HepG2 (cell line): ENCODE measurements around the gene ATRIP. TPM values are rescaled to one million over a fixed set of nuclear protein-coding genes. Genes with fewer than 3 reads are reported as not detected.

Source experiments
- CCAR2 ChIP-seq: fragments of 200-400 bp; formaldehyde crosslinking; optimal IDR thresholded peaks from 2 replicates; pipeline ENCODE3; 2018; ENCODE audit warnings: low read depth, mild to moderate bottlenecking, low read length, moderate library complexity
- FOXA1 ChIP-seq, 2 experiments: fragments of 450-650 bp in 1 of 2; sonication (generic) in 1 of 2; formaldehyde crosslinking in 1 of 2; IDR thresholded peaks; 2 replicates each; pipeline versions ENCODE4 v1.4.0 to v1.6.1; 2016 to 2020; ENCODE audit warnings: missing genetic modification reagents in 1 of 2
- GTF2F1 ChIP-seq: fragments of 150-350 bp; IDR thresholded peaks from 2 replicates; pipeline ENCODE4 v1.6.1; 2014; ENCODE audit warnings: low read length
- KMT2A ChIP-seq: sonication (generic); formaldehyde crosslinking; IDR thresholded peaks from 2 replicates; pipeline ENCODE4 v1.4.0; 2020; ENCODE audit warnings: missing genetic modification reagents
- MAFK ChIP-seq, 2 experiments: IDR thresholded peaks in 1 of 2; conservative IDR thresholded peaks in 1 of 2; 2 replicates each; pipeline ENCODE4 v1.6.1; 2011; ENCODE audit warnings: improper control_type of control experiment in 2 of 2, low read length in 2 of 2
- MIER3 ChIP-seq: IDR thresholded peaks from 2 replicates; pipeline ENCODE4 v1.6.1; 2016; ENCODE audit warnings: missing compliant biosample characterization, borderline replicate concordance
- NAIF1 ChIP-seq: sonication (generic); formaldehyde crosslinking; IDR thresholded peaks from 2 replicates; pipeline ENCODE4 v1.5.0; 2020; ENCODE audit warnings: mild to moderate bottlenecking, missing genetic modification reagents, borderline replicate concordance
- NFYC ChIP-seq: IDR thresholded peaks from 2 replicates; pipeline ENCODE4 v1.6.1; 2016; ENCODE audit warnings: missing genetic modification reagents, missing compliant biosample characterization
- PHF8 ChIP-seq: sonication (generic); formaldehyde crosslinking; IDR thresholded peaks from 2 replicates; pipeline ENCODE4 v1.5.0; 2020; ENCODE audit warnings: missing genetic modification reagents
- SOX5 ChIP-seq: IDR thresholded peaks from 2 replicates; pipeline ENCODE4 v1.6.1; 2016; ENCODE audit warnings: borderline replicate concordance
- SRF ChIP-seq: IDR thresholded peaks from 2 replicates; pipeline ENCODE4 v1.6.1; 2011; ENCODE audit warnings: mild to moderate bottlenecking, low read depth, low read length, moderate library complexity
- ZKSCAN1 ChIP-seq: fragments of 150-350 bp; IDR thresholded peaks from 2 replicates; pipeline ENCODE4 v1.6.1; 2014; ENCODE audit warnings: low read length
- ZKSCAN8 ChIP-seq: IDR thresholded peaks from 2 replicates; pipeline ENCODE4 v1.6.1; 2016; ENCODE audit warnings: borderline replicate concordance, missing genetic modification reagents, missing compliant biosample characterization
- ZNF549 ChIP-seq: sonication (generic); formaldehyde crosslinking; IDR thresholded peaks from 2 replicates; pipeline ENCODE4 v1.5.0; 2020; ENCODE audit warnings: missing genetic modification reagents
- ZNF619 ChIP-seq: sonication (generic); formaldehyde crosslinking; IDR thresholded peaks from 2 replicates; pipeline ENCODE4 v1.4.0; 2020; ENCODE audit warnings: mild to moderate bottlenecking, missing genetic modification reagents
- ZNF768 ChIP-seq: sonication (generic); formaldehyde crosslinking; IDR thresholded peaks from 2 replicates; pipeline ENCODE4 v1.4.0; 2020; ENCODE audit warnings: missing genetic modification reagents
- polyA plus RNA-seq, 8 experiments: library from polyadenylated mRNA; depleted of rRNA in 3 of 8; stranded (reverse) in 7 of 8; unstranded in 1 of 8; fragments of >200 nt; fragmentation: Illumina TruSeq in 4 of 8; extraction: Trizol in 4 of 8; gene quantifications; 2 replicates each; pipeline versions ENCODE4 v1.2.1 to v1.2.3, GENCODE V29; 2011 to 2016; ENCODE audit warnings: low read depth in 4 of 8, missing spikeins in 1 of 8, mixed read lengths in 1 of 8; ENCODE audit not compliant: insufficient read depth in 1 of 8
- total RNA-seq, 5 experiments: library from RNA; depleted of rRNA; stranded (reverse); fragments of >200 nt; fragmentation: Illumina TruSeq; extraction: Trizol; gene quantifications; 2 replicates each; pipeline ENCODE4 v1.2.3, GENCODE V29; 2016; ENCODE audit warnings: low read depth in 1 of 5
- TF ChIP-seq, protein P1 (sequence below): sonication (generic); formaldehyde crosslinking; IDR thresholded peaks from 2 replicates; pipeline ENCODE4 v1.4.0; 2020; ENCODE audit warnings: missing genetic modification reagents, borderline replicate concordance
- TF ChIP-seq, protein P2 (sequence below): sonication (generic); formaldehyde crosslinking; IDR thresholded peaks from 2 replicates; pipeline ENCODE4 v1.5.1; 2020; ENCODE audit warnings: mild to moderate bottlenecking, missing genetic modification reagents, borderline replicate concordance
- TF ChIP-seq, protein P3 (sequence below), 2 experiments: sonication (generic) in 1 of 2; formaldehyde crosslinking in 1 of 2; IDR thresholded peaks; 2 replicates each; pipeline versions ENCODE4 v1.4.0 to v1.6.1; 2016 to 2020; ENCODE audit warnings: borderline replicate concordance in 1 of 2, low read depth in 1 of 2, mild to moderate bottlenecking in 1 of 2, missing genetic modification reagents in 1 of 2
- TF ChIP-seq, protein P4 (sequence below): sonication (generic); formaldehyde crosslinking; IDR thresholded peaks from 2 replicates; pipeline ENCODE4 v1.4.0; 2020; ENCODE audit warnings: mild to moderate bottlenecking, low read depth, missing genetic modification reagents

The ATRIP gene
- total and polyA plus RNA-seq, 2 of the 13 experiments (the other 11 are each of a cell fraction or from before 2014, with no cell fraction given) = 5.1 to 12.5 TPM

DNA sequence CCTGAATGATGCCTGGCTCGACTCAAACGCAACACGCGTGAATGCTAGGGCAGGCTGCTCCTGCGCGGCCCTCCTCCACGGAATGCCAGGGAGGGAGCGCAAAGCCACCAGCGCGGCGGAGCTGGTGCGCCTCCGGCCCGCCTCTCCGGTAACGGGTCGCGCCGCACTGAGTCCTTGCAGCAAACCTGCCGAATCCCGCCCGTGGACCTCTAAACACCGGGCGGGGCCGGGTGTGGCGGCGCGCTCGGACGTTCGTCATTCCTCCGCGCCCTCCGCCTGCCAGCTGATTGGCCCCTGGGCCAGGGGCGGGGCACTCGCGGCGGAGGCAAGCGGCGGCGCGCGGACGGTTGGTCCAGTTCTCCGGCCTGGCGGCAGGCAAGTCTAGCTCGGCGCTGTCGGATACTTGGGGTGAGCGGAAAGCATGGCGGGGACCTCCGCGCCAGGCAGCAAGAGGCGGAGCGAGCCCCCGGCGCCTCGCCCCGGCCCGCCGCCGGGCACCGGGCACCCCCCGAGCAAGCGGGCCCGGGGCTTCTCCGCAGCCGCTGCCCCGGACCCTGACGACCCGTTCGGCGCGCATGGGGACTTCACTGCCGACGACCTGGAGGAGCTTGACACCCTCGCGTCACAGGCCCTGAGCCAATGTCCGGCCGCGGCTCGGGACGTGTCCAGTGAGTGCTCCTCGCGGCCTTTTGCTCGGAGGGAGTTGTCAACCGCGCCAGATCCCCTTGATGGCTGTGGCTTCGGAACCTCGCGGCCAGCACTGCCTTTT is at the start of gene ATRIP (continued):
- TF ChIP-seq, protein P1, sequence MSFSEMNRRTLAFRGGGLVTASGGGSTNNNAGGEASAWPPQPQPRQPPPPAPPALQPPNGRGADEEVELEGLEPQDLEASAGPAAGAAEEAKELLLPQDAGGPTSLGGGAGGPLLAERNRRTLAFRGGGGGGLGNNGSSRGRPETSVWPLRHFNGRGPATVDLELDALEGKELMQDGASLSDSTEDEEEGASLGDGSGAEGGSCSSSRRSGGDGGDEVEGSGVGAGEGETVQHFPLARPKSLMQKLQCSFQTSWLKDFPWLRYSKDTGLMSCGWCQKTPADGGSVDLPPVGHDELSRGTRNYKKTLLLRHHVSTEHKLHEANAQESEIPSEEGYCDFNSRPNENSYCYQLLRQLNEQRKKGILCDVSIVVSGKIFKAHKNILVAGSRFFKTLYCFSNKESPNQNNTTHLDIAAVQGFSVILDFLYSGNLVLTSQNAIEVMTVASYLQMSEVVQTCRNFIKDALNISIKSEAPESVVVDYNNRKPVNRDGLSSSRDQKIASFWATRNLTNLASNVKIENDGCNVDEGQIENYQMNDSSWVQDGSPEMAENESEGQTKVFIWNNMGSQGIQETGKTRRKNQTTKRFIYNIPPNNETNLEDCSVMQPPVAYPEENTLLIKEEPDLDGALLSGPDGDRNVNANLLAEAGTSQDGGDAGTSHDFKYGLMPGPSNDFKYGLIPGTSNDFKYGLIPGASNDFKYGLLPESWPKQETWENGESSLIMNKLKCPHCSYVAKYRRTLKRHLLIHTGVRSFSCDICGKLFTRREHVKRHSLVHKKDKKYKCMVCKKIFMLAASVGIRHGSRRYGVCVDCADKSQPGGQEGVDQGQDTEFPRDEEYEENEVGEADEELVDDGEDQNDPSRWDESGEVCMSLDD (CRISPR knock-in tag) = no peak
- TF ChIP-seq KMT2A (CRISPR knock-in tag) (peak; percentile 89), ZKSCAN1 (no peak), ZNF549 (no peak), ZNF619 (CRISPR knock-in tag) (peak; percentile 62; the same call in 1 of the 2 replicates), PHF8 (CRISPR knock-in tag) (peak; percentile 95), SOX5 (CRISPR knock-in tag) (no peak), MIER3 (CRISPR knock-in tag) (peak; percentile 63; the same call in 1 of the 2 replicates), ZKSCAN8 (no peak), GTF2F1 (no peak), FOXA1 (IDR thresholded peaks at IDR 0.05) (no peak), FOXA1 (CRISPR knock-in tag; IDR thresholded peaks at IDR 0.05) (no peak), MAFK (conservative IDR thresholded peaks at IDR 0.05 in 1 of 2, IDR thresholded peaks at IDR 0.05 in 1 of 2; ENCODE audit: low read length in 2 of 2) (no peak), SRF (peak; percentile 60), NAIF1 (CRISPR knock-in tag) (no peak), ZNF768 (CRISPR knock-in tag) (peak; percentile 63), NFYC (CRISPR knock-in tag) (peak; percentile 91), CCAR2 (no peak)
- TF ChIP-seq, protein P2, sequence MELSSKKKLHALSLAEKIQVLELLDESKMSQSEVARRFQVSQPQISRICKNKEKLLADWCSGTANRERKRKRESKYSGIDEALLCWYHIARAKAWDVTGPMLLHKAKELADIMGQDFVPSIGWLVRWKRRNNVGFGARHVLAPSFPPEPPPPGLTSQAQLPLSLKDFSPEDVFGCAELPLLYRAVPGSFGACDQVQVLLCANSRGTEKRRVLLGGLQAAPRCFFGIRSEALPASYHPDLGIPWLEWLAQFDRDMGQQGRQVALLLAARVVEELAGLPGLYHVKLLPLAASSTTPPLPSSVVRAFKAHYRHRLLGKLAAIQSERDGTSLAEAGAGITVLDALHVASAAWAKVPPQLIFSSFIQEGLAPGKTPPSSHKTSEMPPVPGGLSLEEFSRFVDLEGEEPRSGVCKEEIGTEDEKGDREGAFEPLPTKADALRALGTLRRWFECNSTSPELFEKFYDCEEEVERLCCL (CRISPR knock-in tag) = no peak
- TF ChIP-seq, protein P3, sequence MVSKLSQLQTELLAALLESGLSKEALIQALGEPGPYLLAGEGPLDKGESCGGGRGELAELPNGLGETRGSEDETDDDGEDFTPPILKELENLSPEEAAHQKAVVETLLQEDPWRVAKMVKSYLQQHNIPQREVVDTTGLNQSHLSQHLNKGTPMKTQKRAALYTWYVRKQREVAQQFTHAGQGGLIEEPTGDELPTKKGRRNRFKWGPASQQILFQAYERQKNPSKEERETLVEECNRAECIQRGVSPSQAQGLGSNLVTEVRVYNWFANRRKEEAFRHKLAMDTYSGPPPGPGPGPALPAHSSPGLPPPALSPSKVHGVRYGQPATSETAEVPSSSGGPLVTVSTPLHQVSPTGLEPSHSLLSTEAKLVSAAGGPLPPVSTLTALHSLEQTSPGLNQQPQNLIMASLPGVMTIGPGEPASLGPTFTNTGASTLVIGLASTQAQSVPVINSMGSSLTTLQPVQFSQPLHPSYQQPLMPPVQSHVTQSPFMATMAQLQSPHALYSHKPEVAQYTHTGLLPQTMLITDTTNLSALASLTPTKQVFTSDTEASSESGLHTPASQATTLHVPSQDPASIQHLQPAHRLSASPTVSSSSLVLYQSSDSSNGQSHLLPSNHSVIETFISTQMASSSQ (IDR thresholded peaks at IDR 0.05; ENCODE audit: low read depth) = no peak
- TF ChIP-seq, protein P3 (CRISPR knock-in tag; IDR thresholded peaks at IDR 0.05; ENCODE audit: borderline replicate concordance) = peak; percentile 50; the same call in 1 of the 2 replicates
- TF ChIP-seq, protein P4, sequence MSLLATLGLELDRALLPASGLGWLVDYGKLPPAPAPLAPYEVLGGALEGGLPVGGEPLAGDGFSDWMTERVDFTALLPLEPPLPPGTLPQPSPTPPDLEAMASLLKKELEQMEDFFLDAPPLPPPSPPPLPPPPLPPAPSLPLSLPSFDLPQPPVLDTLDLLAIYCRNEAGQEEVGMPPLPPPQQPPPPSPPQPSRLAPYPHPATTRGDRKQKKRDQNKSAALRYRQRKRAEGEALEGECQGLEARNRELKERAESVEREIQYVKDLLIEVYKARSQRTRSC = no peak
